HG03354 (cell line): Measurements from ENCODE around the gene ANKRD44.

ENCODE experiments used
- ATAC-seq: cut with Tn5 transposase; IDR thresholded peaks from one replicate; pipeline ENCODE4 v1.9.1; 2021; ENCODE audit warnings: mild to moderate bottlenecking; ENCODE audit not compliant: unreplicated experiment, poor library complexity, severe bottlenecking

ANKRD44 gene

GRCh38 chr2:196956069-196956468 is 354.5 kb downstream of the ANKRD44 start:
- ATAC-seq = no peak

GRCh38 chr2:196955036-196955435 is 355.5 kb downstream of the ANKRD44 start:
- ATAC-seq = no peak

DNA sequence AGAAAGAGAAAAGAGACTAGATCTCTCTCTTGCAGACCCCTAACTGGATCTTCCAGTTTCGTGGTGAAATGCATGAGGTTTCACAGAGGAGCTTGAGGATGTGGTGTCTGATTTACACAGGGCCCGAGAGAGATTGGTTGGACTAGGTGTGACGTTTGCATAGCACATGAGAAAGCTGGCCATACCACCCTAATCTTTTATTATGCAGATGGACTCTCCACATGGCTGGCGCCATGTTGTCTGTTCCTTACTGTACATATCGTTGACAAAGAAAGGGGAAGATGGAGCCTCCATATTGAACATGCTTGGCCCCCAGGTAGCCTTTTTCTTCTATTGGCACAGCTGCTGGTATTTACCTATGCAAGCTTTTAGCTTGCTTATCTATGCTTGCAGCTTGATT is 356.6 kb downstream of the ANKRD44 start:
- ATAC-seq = no peak

- ATAC-seq = no peak
Observed at GRCh38 chr2:196952936-196953335, 357.6 kb downstream of the ANKRD44 start.

GRCh38 chr2:196951973-196952372 is 358.6 kb downstream of the ANKRD44 start:
- no peak for ATAC-seq

GRCh38 chr2:196949116-196949515 is 361.5 kb downstream of the ANKRD44 start:
- no peak for ATAC-seq

GRCh38 chr2:196944570-196944969 is 366.0 kb downstream of the ANKRD44 start:
- ATAC-seq = peak; percentile 98

- no peak for ATAC-seq
Observed at GRCh38 chr2:196941398-196942078, 369.0 kb downstream of the ANKRD44 start.

DNA sequence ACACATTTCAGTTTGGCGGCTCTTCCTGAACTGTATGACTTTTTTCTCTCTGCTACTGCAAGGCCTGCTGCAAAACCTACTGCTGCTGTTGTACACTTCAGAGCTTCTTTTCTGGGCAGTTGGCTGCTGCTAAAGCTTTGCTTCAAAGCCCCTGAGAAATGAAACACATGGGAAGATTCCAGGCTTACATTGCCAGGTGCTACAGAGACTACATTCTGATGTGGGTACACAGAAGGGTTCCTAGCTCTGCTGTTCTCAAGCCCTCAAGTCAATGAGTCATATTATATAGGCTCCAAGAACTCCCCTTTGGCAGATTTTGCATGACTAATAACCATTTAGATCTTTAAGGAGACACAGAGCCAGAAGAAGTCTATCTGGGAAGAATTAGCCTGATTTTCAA is 371.2 kb downstream of the ANKRD44 start:
- no peak for ATAC-seq
